K562 (cell line): ENCODE measurements around the gene SMARCA4. TPM values are rescaled to one million over a fixed set of nuclear protein-coding genes. Genes with fewer than 3 reads are reported as not detected.

ENCODE experiments used
- ATF1 ChIP-seq, 2 experiments: fragments of 450-650 bp in 1 of 2; IDR thresholded peaks; 2 replicates each; pipeline ENCODE4 v1.6.1; 2016; ENCODE audit warnings: missing compliant biosample characterization in 1 of 2, missing genetic modification characterization in 1 of 2
- E2F3 ChIP-seq: fragments of 250-450 bp; sonication (Bioruptor Pico); IDR thresholded peaks from 2 replicates; pipeline ENCODE4 v1.4.0; 2020; ENCODE audit warnings: mild to moderate bottlenecking
- HMG20A ChIP-seq: fragments of 450-650 bp; formaldehyde crosslinking; conservative IDR thresholded peaks from 2 replicates; pipeline ENCODE4 v1.4.0; 2020; ENCODE audit warnings: mild to moderate bottlenecking, mixed read lengths
- HOXB6 ChIP-seq: fragments of 250-450 bp; sonication (Bioruptor Pico); IDR thresholded peaks from 2 replicates; pipeline ENCODE4 v1.5.1; 2022; ENCODE audit warnings: mild to moderate bottlenecking, borderline replicate concordance
- MAZ ChIP-seq, 2 experiments: fragments of 450-650 bp in 1 of 2; sonication (generic) in 1 of 2; formaldehyde crosslinking; IDR thresholded peaks in 1 of 2; conservative IDR thresholded peaks in 1 of 2; 2 replicates each; pipeline versions ENCODE4 v1.4.0 to v1.5.0; 2020; ENCODE audit warnings: mild to moderate bottlenecking in 1 of 2, missing genetic modification reagents in 1 of 2
- NCOA4 ChIP-seq: fragments of 450-650 bp; IDR thresholded peaks from 2 replicates; pipeline ENCODE4 v1.6.1; 2018; ENCODE audit warnings: mild to moderate bottlenecking; ENCODE audit not compliant: partially characterized antibody
- PCBP1 ChIP-seq: fragments of 200-400 bp; formaldehyde crosslinking; IDR thresholded peaks from 2 replicates; pipeline ENCODE4 v1.6.1; 2018; ENCODE audit warnings: mild to moderate bottlenecking, low read depth, low read length; ENCODE audit not compliant: poor library complexity, severe bottlenecking
- PTTG1 ChIP-seq: fragments of 450-650 bp; IDR thresholded peaks from 2 replicates; pipeline ENCODE4 v1.6.1; 2016; ENCODE audit warnings: low read depth, mild to moderate bottlenecking, missing genetic modification characterization, missing compliant biosample characterization
- PYGO2 ChIP-seq: fragments of 450-650 bp; IDR thresholded peaks from 2 replicates; pipeline ENCODE4 v1.6.1; 2016; ENCODE audit warnings: mild to moderate bottlenecking, missing genetic modification characterization, moderate library complexity, missing compliant biosample characterization
- RAD51 ChIP-seq: fragments of 450-650 bp; IDR thresholded peaks from 2 replicates; pipeline ENCODE4 v1.7.1; 2016; ENCODE audit warnings: low read depth, mild to moderate bottlenecking, borderline replicate concordance
- ZNF408 ChIP-seq: fragments of 250-450 bp; sonication (Bioruptor Pico); IDR thresholded peaks from 2 replicates; pipeline ENCODE4 v1.4.0; 2020; ENCODE audit warnings: low read depth, mild to moderate bottlenecking, moderate library complexity
- ZNF780A ChIP-seq: fragments of 250-450 bp; sonication (Bioruptor Pico); IDR thresholded peaks from 2 replicates; pipeline ENCODE4 v1.5.0; 2021; ENCODE audit warnings: mild to moderate bottlenecking
- polyA plus RNA-seq, 8 experiments: library from polyadenylated mRNA; depleted of rRNA in 4 of 8; stranded (reverse) in 5 of 8; unstranded in 3 of 8; fragments of >200 nt; fragmentation: Nextera tagmentation in 2 of 8; fragmentation: Illumina TruSeq in 1 of 8; extraction: Ambion mirVana in 2 of 8; extraction: Trizol in 1 of 8; gene quantifications; 2 replicates each; pipeline versions ENCODE4 v1.2.1 to v1.2.3, GENCODE V29; 2011 to 2014; ENCODE audit warnings: inconsistent platforms in 1 of 8, missing spikeins in 1 of 8
- total RNA-seq, 7 experiments: library from RNA; depleted of rRNA in 6 of 7; stranded (reverse); fragments of >200 nt in 6 of 7; fragmentation: Illumina TruSeq in 2 of 7; extraction: Trizol in 2 of 7; gene quantifications; 2 replicates each; pipeline versions ENCODE4 v1.2.1 to v1.2.3, GENCODE V29; 2011 to 2021; ENCODE audit warnings: low replicate concordance in 1 of 7
- TF ChIP-seq, protein P1 (sequence below): sonication (generic); formaldehyde crosslinking; IDR thresholded peaks from 2 replicates; pipeline ENCODE4 v1.8.1; 2023; ENCODE audit warnings: missing genetic modification reagents, mild to moderate bottlenecking, borderline replicate concordance
- TF ChIP-seq, protein P2 (sequence below): fragments of 250-450 bp; sonication (Bioruptor Pico); IDR thresholded peaks from 2 replicates; pipeline ENCODE4 v1.8.0; 2022; ENCODE audit warnings: inconsistent platforms, mild to moderate bottlenecking, moderate library complexity, borderline replicate concordance
- TF ChIP-seq, protein P3 (sequence below): fragments of 250-450 bp; sonication (Bioruptor Pico); IDR thresholded peaks from 2 replicates; pipeline ENCODE4 v1.5.0; 2021
- TF ChIP-seq, protein P4 (sequence below): fragments of 450-650 bp; IDR thresholded peaks from 2 replicates; pipeline ENCODE4 v1.6.1; 2018; ENCODE audit warnings: mild to moderate bottlenecking, low read depth; ENCODE audit not compliant: partially characterized antibody

Gene SMARCA4
- total and polyA plus RNA-seq, 9 of the 15 experiments (the other 6 are each of a cell fraction or from before 2014, with no cell fraction given): 19.3 to 207 (median 52.1) TPM

DNA sequence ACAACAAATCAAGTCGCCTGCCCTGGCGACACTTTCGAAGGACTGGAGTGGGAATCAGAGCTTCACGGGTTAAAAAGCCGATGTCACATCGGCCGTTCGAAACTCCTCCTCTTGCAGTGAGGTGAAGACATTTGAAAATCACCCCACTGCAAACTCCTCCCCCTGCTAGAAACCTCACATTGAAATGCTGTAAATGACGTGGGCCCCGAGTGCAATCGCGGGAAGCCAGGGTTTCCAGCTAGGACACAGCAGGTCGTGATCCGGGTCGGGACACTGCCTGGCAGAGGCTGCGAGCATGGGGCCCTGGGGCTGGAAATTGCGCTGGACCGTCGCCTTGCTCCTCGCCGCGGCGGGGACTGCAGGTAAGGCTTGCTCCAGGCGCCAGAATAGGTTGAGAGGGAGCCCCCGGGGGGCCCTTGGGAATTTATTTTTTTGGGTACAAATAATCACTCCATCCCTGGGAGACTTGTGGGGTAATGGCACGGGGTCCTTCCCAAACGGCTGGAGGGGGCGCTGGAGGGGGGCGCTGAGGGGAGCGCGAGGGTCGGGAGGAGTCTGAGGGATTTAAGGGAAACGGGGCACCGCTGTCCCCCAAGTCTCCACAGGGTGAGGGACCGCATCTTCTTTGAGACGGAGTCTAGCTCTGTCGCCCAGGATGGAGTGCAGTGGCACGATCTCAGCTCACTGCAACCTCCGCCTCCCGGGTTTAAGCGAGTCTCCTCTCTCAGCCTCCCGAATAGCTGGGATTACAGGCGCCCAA, 128.6 kb downstream of the SMARCA4 start, which contains the start of gene LDLR (continued):
- TF ChIP-seq, protein P1, sequence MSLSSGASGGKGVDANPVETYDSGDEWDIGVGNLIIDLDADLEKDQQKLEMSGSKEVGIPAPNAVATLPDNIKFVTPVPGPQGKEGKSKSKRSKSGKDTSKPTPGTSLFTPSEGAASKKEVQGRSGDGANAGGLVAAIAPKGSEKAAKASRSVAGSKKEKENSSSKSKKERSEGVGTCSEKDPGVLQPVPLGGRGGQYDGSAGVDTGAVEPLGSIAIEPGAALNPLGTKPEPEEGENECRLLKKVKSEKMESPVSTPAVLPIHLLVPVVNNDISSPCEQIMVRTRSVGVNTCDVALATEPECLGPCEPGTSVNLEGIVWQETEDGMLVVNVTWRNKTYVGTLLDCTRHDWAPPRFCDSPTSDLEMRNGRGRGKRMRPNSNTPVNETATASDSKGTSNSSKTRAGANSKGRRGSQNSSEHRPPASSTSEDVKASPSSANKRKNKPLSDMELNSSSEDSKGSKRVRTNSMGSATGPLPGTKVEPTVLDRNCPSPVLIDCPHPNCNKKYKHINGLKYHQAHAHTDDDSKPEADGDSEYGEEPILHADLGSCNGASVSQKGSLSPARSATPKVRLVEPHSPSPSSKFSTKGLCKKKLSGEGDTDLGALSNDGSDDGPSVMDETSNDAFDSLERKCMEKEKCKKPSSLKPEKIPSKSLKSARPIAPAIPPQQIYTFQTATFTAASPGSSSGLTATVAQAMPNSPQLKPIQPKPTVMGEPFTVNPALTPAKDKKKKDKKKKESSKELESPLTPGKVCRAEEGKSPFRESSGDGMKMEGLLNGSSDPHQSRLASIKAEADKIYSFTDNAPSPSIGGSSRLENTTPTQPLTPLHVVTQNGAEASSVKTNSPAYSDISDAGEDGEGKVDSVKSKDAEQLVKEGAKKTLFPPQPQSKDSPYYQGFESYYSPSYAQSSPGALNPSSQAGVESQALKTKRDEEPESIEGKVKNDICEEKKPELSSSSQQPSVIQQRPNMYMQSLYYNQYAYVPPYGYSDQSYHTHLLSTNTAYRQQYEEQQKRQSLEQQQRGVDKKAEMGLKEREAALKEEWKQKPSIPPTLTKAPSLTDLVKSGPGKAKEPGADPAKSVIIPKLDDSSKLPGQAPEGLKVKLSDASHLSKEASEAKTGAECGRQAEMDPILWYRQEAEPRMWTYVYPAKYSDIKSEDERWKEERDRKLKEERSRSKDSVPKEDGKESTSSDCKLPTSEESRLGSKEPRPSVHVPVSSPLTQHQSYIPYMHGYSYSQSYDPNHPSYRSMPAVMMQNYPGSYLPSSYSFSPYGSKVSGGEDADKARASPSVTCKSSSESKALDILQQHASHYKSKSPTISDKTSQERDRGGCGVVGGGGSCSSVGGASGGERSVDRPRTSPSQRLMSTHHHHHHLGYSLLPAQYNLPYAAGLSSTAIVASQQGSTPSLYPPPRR (CRISPR knock-in tag): peak; percentile 6; the same call in 1 of the 2 replicates
- TF ChIP-seq MAZ (CRISPR knock-in tag; conservative IDR thresholded peaks at IDR 0.05 in 1 of 2, IDR thresholded peaks at IDR 0.05 in 1 of 2) (peak; percentile 55 to 64; a peak in 3 of 4 replicates), ZNF780A (no peak), PTTG1 (tag) (no peak), HOXB6 (no peak), ZNF408 (no peak), PCBP1 (peak; percentile 76), NCOA4 (no peak), RAD51 (no peak), PYGO2 (no peak), ATF1 (CRISPR knock-in tag; IDR thresholded peaks at IDR 0.05) (no peak), ATF1 (tag; IDR thresholded peaks at IDR 0.05) (peak; percentile 95), HMG20A (CRISPR knock-in tag) (no peak), E2F3 (CRISPR knock-in tag) (no peak)
- TF ChIP-seq, protein P2, sequence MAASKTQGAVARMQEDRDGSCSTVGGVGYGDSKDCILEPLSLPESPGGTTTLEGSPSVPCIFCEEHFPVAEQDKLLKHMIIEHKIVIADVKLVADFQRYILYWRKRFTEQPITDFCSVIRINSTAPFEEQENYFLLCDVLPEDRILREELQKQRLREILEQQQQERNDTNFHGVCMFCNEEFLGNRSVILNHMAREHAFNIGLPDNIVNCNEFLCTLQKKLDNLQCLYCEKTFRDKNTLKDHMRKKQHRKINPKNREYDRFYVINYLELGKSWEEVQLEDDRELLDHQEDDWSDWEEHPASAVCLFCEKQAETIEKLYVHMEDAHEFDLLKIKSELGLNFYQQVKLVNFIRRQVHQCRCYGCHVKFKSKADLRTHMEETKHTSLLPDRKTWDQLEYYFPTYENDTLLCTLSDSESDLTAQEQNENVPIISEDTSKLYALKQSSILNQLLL: no peak
- TF ChIP-seq, protein P3, sequence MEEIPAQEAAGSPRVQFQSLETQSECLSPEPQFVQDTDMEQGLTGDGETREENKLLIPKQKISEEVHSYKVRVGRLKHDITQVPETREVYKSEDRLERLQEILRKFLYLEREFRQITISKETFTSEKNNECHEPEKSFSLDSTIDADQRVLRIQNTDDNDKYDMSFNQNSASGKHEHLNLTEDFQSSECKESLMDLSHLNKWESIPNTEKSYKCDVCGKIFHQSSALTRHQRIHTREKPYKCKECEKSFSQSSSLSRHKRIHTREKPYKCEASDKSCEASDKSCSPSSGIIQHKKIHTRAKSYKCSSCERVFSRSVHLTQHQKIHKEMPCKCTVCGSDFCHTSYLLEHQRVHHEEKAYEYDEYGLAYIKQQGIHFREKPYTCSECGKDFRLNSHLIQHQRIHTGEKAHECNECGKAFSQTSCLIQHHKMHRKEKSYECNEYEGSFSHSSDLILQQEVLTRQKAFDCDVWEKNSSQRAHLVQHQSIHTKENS (CRISPR knock-in tag): no peak
- TF ChIP-seq, protein P4, sequence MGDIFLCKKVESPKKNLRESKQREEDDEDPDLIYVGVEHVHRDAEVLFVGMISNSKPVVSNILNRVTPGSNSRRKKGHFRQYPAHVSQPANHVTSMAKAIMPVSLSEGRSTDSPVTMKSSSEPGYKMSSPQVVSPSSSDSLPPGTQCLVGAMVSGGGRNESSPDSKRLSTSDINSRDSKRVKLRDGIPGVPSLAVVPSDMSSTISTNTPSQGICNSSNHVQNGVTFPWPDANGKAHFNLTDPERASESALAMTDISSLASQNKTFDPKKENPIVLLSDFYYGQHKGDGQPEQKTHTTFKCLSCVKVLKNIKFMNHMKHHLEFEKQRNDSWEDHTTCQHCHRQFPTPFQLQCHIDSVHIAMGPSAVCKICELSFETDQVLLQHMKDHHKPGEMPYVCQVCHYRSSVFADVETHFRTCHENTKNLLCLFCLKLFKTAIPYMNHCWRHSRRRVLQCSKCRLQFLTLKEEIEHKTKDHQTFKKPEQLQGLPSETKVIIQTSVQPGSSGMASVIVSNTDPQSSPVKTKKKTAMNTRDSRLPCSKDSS: no peak
